Measurements from ENCODE around the gene ILKAP.
"Not testable (repeated sequence)": the region's sequence is repeated elsewhere in the genome, so short reads cannot be mapped to it uniquely, and the experiment has no call there.

ILKAP gene

GRCh38 chr2:238172439-238172838, 31.1 kb downstream of the ILKAP start:
- no peak for DNase-seq
- H3K4me2 ChIP-seq (ENCODE audit: insufficient read depth, low read length), result no peak overlapping the region

GRCh38 chr2:238171575-238172187, 31.8 kb downstream of the ILKAP start:
- H4K20me1 ChIP-seq (ENCODE audit: insufficient read depth, low read length), result peaks cover 28% of the 10 kb centered on the region
- H3K36me3 ChIP-seq (ENCODE audit: insufficient read depth, low read length), result peaks cover 81% of the 10 kb centered on the region
- H3K79me2 ChIP-seq (ENCODE audit: insufficient read depth, low read length), result no peaks in the 10 kb centered on the region
- DNase-seq (no peak), ATAC-seq (ENCODE audit: insufficient read depth, low read depth) (no peak)
- H3K4me2 ChIP-seq (ENCODE audit: insufficient read depth, low read length), result no peak overlapping the region
- no peak overlapping the region for H3K27ac ChIP-seq (ENCODE audit: low read length)
- no peak overlapping the region for H2AFZ ChIP-seq (ENCODE audit: low read depth, low read length)
- H3K27me3 ChIP-seq (ENCODE audit: insufficient read depth, low read length, poor library complexity), result no peaks in the 10 kb centered on the region
- no peaks in the 10 kb centered on the region for H3K9me3 ChIP-seq (ENCODE audit: insufficient read depth, low read length, severe bottlenecking)
- no peak overlapping the region for H3K4me3 ChIP-seq (ENCODE audit: low read depth in 1 of 2, low read length in 2 of 2)
- H3K9ac ChIP-seq (ENCODE audit: low read depth, low read length), result no peak overlapping the region
- TF ChIP-seq EZH2 (IDR thresholded peaks at IDR 0.05; ENCODE audit: borderline replicate concordance, low read depth, low read length, severe bottlenecking) (no peak), CTCF (IDR thresholded peaks at IDR 0.05; ENCODE audit: borderline replicate concordance, extremely low read depth, low read length, poor library complexity, severe bottlenecking) (no peak)
- H3K4me1 ChIP-seq (ENCODE audit: insufficient read depth, low read length), result no peaks in the 10 kb centered on the region

More at GRCh38 chr2:238172439-238172838, 31.1 kb downstream of the ILKAP start:
- H3K27ac ChIP-seq (ENCODE audit: low read length), result no peak overlapping the region
- ATAC-seq (ENCODE audit: insufficient read depth, low read depth), result no peak
- H3K27me3 ChIP-seq (ENCODE audit: insufficient read depth, low read length, poor library complexity), result no peaks in the 10 kb centered on the region
- no peaks in the 10 kb centered on the region for H3K79me2 ChIP-seq (ENCODE audit: insufficient read depth, low read length)
- H3K36me3 ChIP-seq (ENCODE audit: insufficient read depth, low read length), result peaks cover 89% of the 10 kb centered on the region
- no peaks in the 10 kb centered on the region for H3K9me3 ChIP-seq (ENCODE audit: insufficient read depth, low read length, severe bottlenecking)
- peaks cover 25% of the 10 kb centered on the region for H4K20me1 ChIP-seq (ENCODE audit: insufficient read depth, low read length)
- H3K4me1 ChIP-seq (ENCODE audit: insufficient read depth, low read length), result no peaks in the 10 kb centered on the region
- no peak for TF ChIP-seq CTCF (IDR thresholded peaks at IDR 0.05; ENCODE audit: borderline replicate concordance, extremely low read depth, low read length, poor library complexity, severe bottlenecking)
- no peak for TF ChIP-seq EZH2 (IDR thresholded peaks at IDR 0.05; ENCODE audit: borderline replicate concordance, low read depth, low read length, severe bottlenecking)
- no peak overlapping the region for H3K4me3 ChIP-seq (ENCODE audit: low read depth in 1 of 2, low read length in 2 of 2)
- H2AFZ ChIP-seq (ENCODE audit: low read depth, low read length), result no peak overlapping the region
- H3K9ac ChIP-seq (ENCODE audit: low read depth, low read length), result no peak overlapping the region

- not testable (repeated sequence) for H3K27me3 ChIP-seq (ENCODE audit: insufficient read depth, low read length, poor library complexity); H3K79me2 ChIP-seq (ENCODE audit: insufficient read depth, low read length); ATAC-seq (ENCODE audit: insufficient read depth, low read depth); H3K27ac ChIP-seq (ENCODE audit: low read length); H3K9ac ChIP-seq (ENCODE audit: low read depth, low read length); H3K9me3 ChIP-seq (ENCODE audit: insufficient read depth, low read length, severe bottlenecking); H2AFZ ChIP-seq (ENCODE audit: low read depth, low read length); H3K4me1 ChIP-seq (ENCODE audit: insufficient read depth, low read length); DNase-seq; H3K4me2 ChIP-seq (ENCODE audit: insufficient read depth, low read length); H3K4me3 ChIP-seq (ENCODE audit: low read depth in 1 of 2, low read length in 2 of 2)
- peaks cover 28% of the 10 kb centered on the region for H4K20me1 ChIP-seq (ENCODE audit: insufficient read depth, low read length)
- H3K36me3 ChIP-seq (ENCODE audit: insufficient read depth, low read length), result peaks cover 77% of the 10 kb centered on the region
These were observed 32.4 kb downstream of the ILKAP start for GRCh38 chr2:238171072-238171431.

GRCh38 chr2:238170386-238171071, 33.0 kb downstream of the ILKAP start:
- Histone ChIP-seq H4K20me1 (ENCODE audit: insufficient read depth, low read length) (peaks cover 28% of the 10 kb centered on the region), H3K27ac (ENCODE audit: low read length) (no peak overlapping the region), H3K36me3 (ENCODE audit: insufficient read depth, low read length) (peaks cover 73% of the 10 kb centered on the region), H3K4me1 (ENCODE audit: insufficient read depth, low read length) (no peaks in the 10 kb centered on the region), H3K9me3 (ENCODE audit: insufficient read depth, low read length, severe bottlenecking) (no peaks in the 10 kb centered on the region), H2AFZ (ENCODE audit: low read depth, low read length) (no peak overlapping the region), H3K79me2 (ENCODE audit: insufficient read depth, low read length) (no peaks in the 10 kb centered on the region), H3K27me3 (ENCODE audit: insufficient read depth, low read length, poor library complexity) (no peaks in the 10 kb centered on the region), H3K4me2 (ENCODE audit: insufficient read depth, low read length) (no peak overlapping the region), H3K9ac (ENCODE audit: low read depth, low read length) (no peak overlapping the region), H3K4me3 (ENCODE audit: low read depth in 1 of 2, low read length in 2 of 2) (no peak overlapping the region)
- DNase-seq (no peak), ATAC-seq (ENCODE audit: insufficient read depth, low read depth) (no peak)
- TF ChIP-seq CTCF (IDR thresholded peaks at IDR 0.05; ENCODE audit: borderline replicate concordance, extremely low read depth, low read length, poor library complexity, severe bottlenecking) (no peak), EZH2 (IDR thresholded peaks at IDR 0.05; ENCODE audit: borderline replicate concordance, low read depth, low read length, severe bottlenecking) (no peak)

Data from DND-41 (cell line).